B cell (primary cell): ENCODE results near the gene PTPRN2. TPM values are rescaled to one million over a fixed set of nuclear protein-coding genes. Genes with fewer than 3 reads are reported as not detected.

Experiments used
- ATAC-seq: fragments of 200-7000 bp; cut with Tn5 transposase; one replicate; pipeline ENCODE4 v1.10.0; 2021; ENCODE audit warnings: low read depth, mild to moderate bottlenecking, moderate number of reproducible peaks, moderate library complexity
- CTCF ChIA-PET: fragments of 350-600 bp; sonication (Branson Sonifier 250); formaldehyde crosslinking; loops from one replicate; lab custom pipeline; 2021; ENCODE audit warnings: antibody characterized with exemption, inconsistent platforms; lab: Charles Lee
- POLR2A ChIA-PET: fragments of 350-600 bp; sonication (Branson Sonifier 250); formaldehyde crosslinking; loops from one replicate; lab custom pipeline; 2021; ENCODE audit warnings: antibody characterized with exemption; lab: Charles Lee
- DNase-seq: peaks from one replicate; pipeline ENCODE4 v3.0.0; 2013
- H2AFZ ChIP-seq: 2 replicates; pipeline ENCODE4 v1.6.1; 2012; ENCODE audit warnings: mild to moderate bottlenecking, low read depth, low read length; ENCODE audit not compliant: insufficient read depth, poor library complexity, severe bottlenecking
- H3K27ac ChIP-seq, 2 donors: 1 replicate in 1 of 2; 2 replicates in 1 of 2; pipeline ENCODE4 v1.5.1; 2012 to 2013; ENCODE audit warnings: low read length in 2 of 2, mild to moderate bottlenecking in 2 of 2, moderate library complexity in 1 of 2
- H3K27me3 ChIP-seq, 4 experiments: fragments of 200-600 bp in 1 of 4; sonication (generic) in 1 of 4; replicated peaks in 1 of 4; 1 replicate in 2 of 4; 2 replicates in 2 of 4; pipeline versions ENCODE4 v1.6.1 to v1.7.0; 2013 to 2016; ENCODE audit warnings: low read length in 3 of 4, mild to moderate bottlenecking in 2 of 4, mixed read lengths in 1 of 4, moderate library complexity in 1 of 4; ENCODE audit not compliant: insufficient read depth in 4 of 4, control insufficient read depth in 3 of 4; ENCODE audit errors: control extremely low read depth in 1 of 4
- H3K36me3 ChIP-seq, 2 experiments: replicated peaks in 1 of 2; 1 replicate in 1 of 2; 2 replicates in 1 of 2; pipeline versions ENCODE4 v1.6.1 to v1.7.1; 2013; ENCODE audit warnings: low read length in 1 of 2; ENCODE audit not compliant: insufficient read depth in 2 of 2, control insufficient read depth in 1 of 2; ENCODE audit errors: control extremely low read depth in 1 of 2, extremely low read depth in 1 of 2
- H3K4me1 ChIP-seq, 2 donors: fragments of 200-600 bp in 1 of 2; sonication (generic) in 1 of 2; 1 replicate in 1 of 2; 2 replicates in 1 of 2; pipeline versions ENCODE4 v1.5.1 to v1.6.1; 2013 to 2017; ENCODE audit warnings: low read length in 2 of 2; ENCODE audit not compliant: control insufficient read depth in 2 of 2, insufficient read depth in 2 of 2
- H3K4me2 ChIP-seq: replicated peaks from 2 replicates; pipeline ENCODE3; 2012; ENCODE audit warnings: mild to moderate bottlenecking, low read depth, low read length; ENCODE audit not compliant: poor library complexity, severe bottlenecking
- H3K4me3 ChIP-seq, 5 experiments: fragments of 200-600 bp in 1 of 5; sonication (generic) in 1 of 5; 1 replicate in 3 of 5; 2 replicates in 2 of 5; pipeline versions ENCODE4 v1.5.1 to v1.7.0; 2011 to 2016; ENCODE audit warnings: low read length in 4 of 5, mild to moderate bottlenecking in 4 of 5, low read depth in 2 of 5, control low read depth in 1 of 5, moderate library complexity in 1 of 5; ENCODE audit not compliant: insufficient read depth in 1 of 5; ENCODE audit errors: control extremely low read depth in 1 of 5, extremely low read depth in 1 of 5
- H3K79me2 ChIP-seq: fragments of 200-600 bp; sonication (generic); one replicate; pipeline ENCODE4 v1.6.0; 2016; ENCODE audit warnings: low read length; ENCODE audit not compliant: control insufficient read depth, insufficient read depth
- H3K9ac ChIP-seq: fragments of 200-600 bp; sonication (generic); 2 replicates; pipeline ENCODE4 v1.6.1; 2017; ENCODE audit warnings: mild to moderate bottlenecking, low read length, moderate library complexity
- H3K9me3 ChIP-seq, 3 donors: one replicate each; pipeline versions ENCODE4 v1.6.1 to v1.7.1; 2013; ENCODE audit warnings: low read length in 2 of 3; ENCODE audit not compliant: control insufficient read depth in 2 of 3, insufficient read depth in 1 of 3; ENCODE audit errors: control extremely low read depth in 1 of 3
- H4K20me1 ChIP-seq: 2 replicates; pipeline ENCODE4 v1.6.0; 2012; ENCODE audit warnings: mild to moderate bottlenecking, low read length; ENCODE audit not compliant: insufficient read depth, control insufficient read depth, poor library complexity, severe bottlenecking
- H3K27ac Mint-ChIP-seq: one replicate; pipeline ENCODE4 v1.8.0; 2021; ENCODE audit warnings: mixed read lengths
- H3K27me3 Mint-ChIP-seq: one replicate; pipeline ENCODE4 v1.8.0; 2021; ENCODE audit warnings: mixed read lengths
- H3K4me1 Mint-ChIP-seq: one replicate; pipeline ENCODE4 v1.8.0; 2021; ENCODE audit warnings: mixed read lengths
- H3K4me3 Mint-ChIP-seq: one replicate; pipeline ENCODE4 v1.8.0; 2021; ENCODE audit warnings: mixed read lengths
- H3K9me3 Mint-ChIP-seq: one replicate; pipeline ENCODE4 v1.8.0; 2022; ENCODE audit warnings: mixed read lengths; ENCODE audit not compliant: insufficient read depth
- CTCF ChIP-seq: fragments of 200-600 bp; IDR thresholded peaks from one replicate; pipeline ENCODE4 v1.8.0; 2022; ENCODE audit warnings: antibody characterized with exemption, mild to moderate bottlenecking
- EZH2 ChIP-seq: IDR thresholded peaks from 2 replicates; pipeline ENCODE4 v1.6.1; 2012; ENCODE audit warnings: borderline replicate concordance, low read depth, mild to moderate bottlenecking, moderate library complexity, low read length; ENCODE audit not compliant: insufficient read depth, poor library complexity, severe bottlenecking
- WGBS: methylation state at CpG from one replicate; pipeline ENCODE4 v1.1.5; 2013; ENCODE audit warnings: missing lambda C conversion rate; ENCODE audit not compliant: insufficient coverage; 5-methylcytosine and 5-hydroxymethylcytosine counted together
- intact Hi-C: fragments of 100-400 bp; cut with micrococcal nuclease; formaldehyde crosslinking; loops from one replicate; pipeline ENCODE4 v1.10.0; 2022
- polyA plus RNA-seq: library from polyadenylated mRNA; depleted of rRNA; stranded (reverse); fragments of >200 nt; gene quantifications from 2 replicates; pipeline ENCODE4 v1.2.3, GENCODE V29; 2012
- total RNA-seq, 2 donors: library from RNA; stranded (reverse); fragments of 120-200 nt in 1 of 2; gene quantifications; 1 replicate in 1 of 2; 2 replicates in 1 of 2; pipeline versions ENCODE4 v1.2.3 to v1.2.4, GENCODE V29; 2013 to 2022

Gene PTPRN2
- total and polyA plus RNA-seq, 2 donors (not counting 1 experiment from before 2014, with no cell fraction given) = 2.0 to 5.0 TPM

- Histone ChIP-seq H3K4me1 (no peaks in the 10 kb centered on the region), H3K79me2 (no peaks in the 10 kb centered on the region), H3K4me3 (no peak overlapping the region), H3K27me3 (no peaks in the 10 kb centered on the region), H3K27ac (no peak overlapping the region), H3K4me2 (no peak overlapping the region), H2AFZ (no peak overlapping the region), H4K20me1 (no peaks in the 10 kb centered on the region), H3K9ac (no peak overlapping the region), H3K36me3 (no peaks in the 10 kb centered on the region), H3K9me3 (peaks cover 0 to 20% (median 0%) of the 10 kb centered on the region in 3 donors)
- DNase-seq (no peak), ATAC-seq (no peak)
- no peak for TF ChIP-seq EZH2
- TF ChIP-seq CTCF = no peak
- WGBS = 96% methylated on average over 3 of the region's 12 CpGs
- Mint-ChIP-seq H3K9me3 (no peaks in the 10 kb centered on the region), H3K4me3 (no peak overlapping the region), H3K4me1 (no peaks in the 10 kb centered on the region), H3K27ac (no peak overlapping the region), H3K27me3 (no peaks in the 10 kb centered on the region)
- ChIA-PET POLR2A (no interaction called here), CTCF (no interaction called here)
- intact Hi-C loops = no loop called here
These were observed 586.6 kb downstream of the PTPRN2 start for GRCh38 chr7:158001003-158001402.

DNA sequence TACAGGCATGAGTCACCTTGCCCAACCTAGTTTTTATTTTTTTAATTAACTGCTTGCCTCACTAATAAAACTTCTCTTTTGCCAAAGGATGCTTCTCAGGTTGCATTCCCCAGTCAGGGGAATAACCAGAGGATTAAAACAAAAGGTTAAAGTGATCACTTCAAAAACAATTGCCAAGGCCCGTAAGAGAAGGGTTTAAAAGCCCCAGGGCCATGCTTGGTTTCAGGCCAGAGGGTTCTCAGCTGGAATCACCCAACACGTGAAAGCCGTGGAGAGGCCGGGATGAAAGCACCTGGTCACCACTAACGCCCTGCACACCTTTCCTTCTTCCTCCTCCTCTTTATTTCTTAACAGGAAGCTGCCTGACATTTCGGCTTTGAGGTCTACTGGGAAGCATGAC lies 587.5 kb downstream of the PTPRN2 start:
- no peak for ATAC-seq
- Mint-ChIP-seq H3K4me3 (no peak overlapping the region), H3K27me3 (no peaks in the 10 kb centered on the region), H3K27ac (no peak overlapping the region), H3K9me3 (no peaks in the 10 kb centered on the region), H3K4me1 (no peaks in the 10 kb centered on the region)
- H4K20me1 ChIP-seq = no peaks in the 10 kb centered on the region
- no peaks in the 10 kb centered on the region for H3K4me1 ChIP-seq
- POLR2A ChIA-PET = no interaction called here
- TF ChIP-seq CTCF (no peak), EZH2 (no peak)
- H3K4me3 ChIP-seq = no peak overlapping the region
- no peaks in the 10 kb centered on the region for H3K79me2 ChIP-seq
- H2AFZ ChIP-seq = no peak overlapping the region
- WGBS = 63% methylated on average over 1 of the region's 6 CpGs
- H3K9ac ChIP-seq = no peak overlapping the region
- H3K36me3 ChIP-seq = no peaks in the 10 kb centered on the region
- intact Hi-C loops = no loop called here
- no peaks in the 10 kb centered on the region for H3K27me3 ChIP-seq
- CTCF ChIA-PET = no interaction called here
- H3K27ac ChIP-seq = no peak overlapping the region
- H3K4me2 ChIP-seq = no peak overlapping the region
- no peak for DNase-seq
- peaks cover 0 to 24% (median 2%) of the 10 kb centered on the region in 3 donors for H3K9me3 ChIP-seq
